GM21367 (cell line): ENCODE data around the gene S100PBP.
"Not testable (repeated sequence)": the region's sequence is repeated elsewhere in the genome, so short reads cannot be mapped to it uniquely, and the experiment has no call there.

Experiments
- ATAC-seq: cut with Tn5 transposase; IDR thresholded peaks from one replicate; pipeline ENCODE4 v1.9.1; 2021; ENCODE audit not compliant: unreplicated experiment

Gene S100PBP

GRCh38 chr1:32898958-32899357, 81.5 kb downstream of the S100PBP start:
- no peak for ATAC-seq

GRCh38 chr1:32899586-32900296, 82.3 kb downstream of the S100PBP start:
- no peak for ATAC-seq

DNA sequence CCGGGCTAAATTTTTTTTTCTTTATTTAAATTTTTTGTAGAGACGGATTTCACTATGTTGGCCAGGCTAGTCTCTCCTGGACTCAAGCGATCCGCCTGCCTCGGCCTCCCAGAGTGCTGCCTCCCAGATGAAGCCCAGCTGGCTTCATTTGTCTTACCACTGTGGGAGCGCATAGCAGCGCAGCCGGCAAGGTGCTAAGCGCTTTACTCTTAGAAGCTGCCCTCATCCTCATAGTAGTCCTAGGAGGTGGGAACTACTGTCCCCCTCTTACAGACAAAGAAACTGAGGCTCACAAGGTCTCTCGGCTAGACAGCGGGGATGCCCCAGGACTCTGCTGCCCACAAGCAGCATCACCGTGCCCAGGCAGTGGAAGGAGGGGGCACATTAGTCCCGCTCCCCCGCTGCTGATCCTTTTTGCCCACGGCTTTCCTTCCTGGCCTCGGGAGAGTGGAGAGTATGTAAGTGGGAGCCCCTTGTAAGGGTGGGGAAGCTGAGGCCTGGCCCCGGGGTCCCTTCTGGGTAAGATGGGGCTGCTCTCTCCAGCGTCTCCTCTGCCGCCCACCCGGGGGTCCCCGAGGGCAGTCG, 83.0 kb downstream of the S100PBP start:
- ATAC-seq = no peak

- no peak for ATAC-seq
Measured at GRCh38 chr1:32900956-32901822, 83.7 kb downstream of the S100PBP start, which contains the start of gene TMEM54. TSS of gene TMEM54 (minus strand) at chr1:32901389. CDS start at chr1:32901238, 151 bp downstream.

- ATAC-seq = no peak
Measured at GRCh38 chr1:32901823-32902534, 84.5 kb downstream of the S100PBP start.

DNA sequence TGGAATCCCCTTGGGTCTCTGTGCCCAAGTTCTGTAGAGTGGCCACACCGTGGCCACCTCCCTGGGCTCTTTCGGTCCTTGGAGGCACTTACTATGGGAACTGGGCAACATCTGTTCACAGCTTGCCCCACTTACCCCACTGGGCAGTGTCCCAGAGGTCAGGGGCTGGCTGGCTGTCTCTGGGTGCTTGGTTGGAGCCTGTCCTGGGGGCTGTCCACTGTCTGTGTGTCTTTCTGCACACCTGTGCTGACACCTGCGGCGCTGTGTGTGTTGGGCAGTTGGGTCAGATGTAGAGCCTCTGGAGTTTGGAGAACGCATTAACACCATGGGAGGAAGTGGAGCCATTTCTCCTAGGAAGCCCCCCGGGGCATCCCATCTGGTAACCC, 85.1 kb downstream of the S100PBP start:
- ATAC-seq = no peak

- ATAC-seq = no peak
Measured at GRCh38 chr1:32903991-32904785, 86.7 kb downstream of the S100PBP start.

- ATAC-seq = no peak
Measured at GRCh38 chr1:32904797-32905196, 87.3 kb downstream of the S100PBP start.

- ATAC-seq = not testable (repeated sequence)
Measured at GRCh38 chr1:32905588-32905987, 88.1 kb downstream of the S100PBP start.

GRCh38 chr1:32906654-32907053, 89.2 kb downstream of the S100PBP start:
- ATAC-seq = no peak

DNA sequence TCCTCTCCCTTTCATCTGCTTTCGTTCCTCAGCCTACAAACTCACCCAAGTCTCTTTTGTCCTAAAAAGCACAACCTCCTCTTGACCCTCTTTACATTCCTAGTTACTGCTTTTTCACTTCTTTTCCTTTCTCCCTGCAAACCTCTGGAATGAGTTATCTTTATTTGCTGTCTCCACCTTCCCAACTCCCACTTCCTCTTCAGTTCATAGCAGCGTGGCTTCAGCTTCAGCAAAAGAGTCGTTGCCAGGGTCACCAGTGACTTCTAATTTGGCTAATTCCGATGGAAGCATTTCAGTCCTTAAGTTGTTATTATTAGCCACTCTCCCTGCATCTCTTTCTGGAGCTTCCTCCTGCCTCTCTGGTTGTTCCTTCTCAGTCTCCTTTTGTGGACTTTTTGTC, 90.0 kb downstream of the S100PBP start:
- ATAC-seq = no peak
